ENCODE data around the gene HOXC5. TPM values are rescaled to one million over a fixed set of nuclear protein-coding genes. Genes with fewer than 3 reads are reported as not detected.

Gene HOXC5
- total RNA-seq, 1 donor from 2014 or later = not detected

Other genes starting within 250 kb of the HOXC5 start
- gene HOXC13, start 94.2 kb upstream of the HOXC5 start, total RNA-seq = not detected in 2 replicates
- gene HOXC12, start 78.1 kb upstream of the HOXC5 start, total RNA-seq = not detected in 2 replicates
- not detected in 2 replicates for gene HOXC11, start 59.9 kb upstream of the HOXC5 start, total RNA-seq
- gene HOTAIR, start 58.1 kb upstream of the HOXC5 start, total RNA-seq = not detected in 2 replicates
- not detected in 2 replicates for gene HOXC10, start 47.9 kb upstream of the HOXC5 start, total RNA-seq
- not detected in 2 replicates for gene HOXC9, start 32.9 kb upstream of the HOXC5 start, total RNA-seq
- not detected in 2 replicates for gene HOXC8, start 24.1 kb upstream of the HOXC5 start, total RNA-seq
- gene HOXC6, start 4.6 kb upstream of the HOXC5 start, total RNA-seq = not detected in 2 replicates
- gene HOXC4, start 20.8 kb downstream of the HOXC5 start, total RNA-seq = 4.3 and 4.8 TPM in 2 replicates
- gene SMUG1, start 155.9 kb downstream of the HOXC5 start, total RNA-seq = 31.2 and 38.6 TPM in 2 replicates
- 77.3 TPM in 2 replicates for gene CBX5, start 247.1 kb downstream of the HOXC5 start, total RNA-seq
- 1,995 and 2,126 TPM in 2 replicates for gene HNRNPA1, start 247.7 kb downstream of the HOXC5 start, total RNA-seq